Middle frontal gyrus (tissue), 1 donor: ENCODE data around the gene MBD5.

ENCODE experiments used
- DNase-seq: peaks from one replicate; pipeline ENCODE4 v3.0.0-alpha.2; 2015; ENCODE audit warnings: low spot score; ENCODE audit errors: extremely low spot score

The MBD5 gene

DNA sequence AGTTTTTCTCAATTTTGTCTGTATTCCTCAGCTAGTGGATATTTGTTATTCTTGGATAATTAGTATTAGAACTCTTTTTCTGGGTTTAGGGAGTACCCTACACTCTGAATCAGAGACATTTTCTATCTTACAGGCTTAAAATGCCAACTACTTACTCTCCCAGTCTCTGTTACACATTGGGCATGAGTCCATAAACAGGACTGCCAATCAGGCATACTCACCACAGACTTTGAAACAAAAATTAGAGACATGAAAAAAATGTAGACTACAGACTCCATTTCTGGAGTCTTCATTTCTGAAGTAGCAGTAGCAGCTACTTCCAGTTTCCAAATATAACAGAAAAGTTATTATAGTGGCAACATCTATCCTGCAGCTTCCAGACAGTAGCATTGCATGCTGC, 279.7 kb downstream of the MBD5 start:
- DNase-seq = no peak

DNA sequence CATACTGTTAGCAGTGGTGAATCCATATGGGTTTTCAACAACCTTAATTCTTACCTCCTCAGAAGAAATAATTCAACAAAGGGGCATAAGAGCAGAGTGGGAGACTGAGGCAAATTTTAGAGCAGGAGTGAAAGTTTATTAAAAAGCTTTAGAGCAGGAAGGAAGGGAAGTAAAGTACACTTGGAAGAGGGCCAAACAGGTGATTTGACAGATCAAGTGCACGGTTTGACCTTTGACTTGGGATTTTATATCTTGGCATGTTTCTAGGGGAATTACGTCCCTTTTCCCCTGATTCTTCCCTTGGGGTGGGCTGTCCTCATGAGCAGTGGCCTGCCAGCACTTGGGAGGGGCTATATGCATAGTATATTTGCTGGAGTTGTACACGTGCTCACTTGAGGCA, 280.5 kb downstream of the MBD5 start:
- DNase-seq = no peak

DNA sequence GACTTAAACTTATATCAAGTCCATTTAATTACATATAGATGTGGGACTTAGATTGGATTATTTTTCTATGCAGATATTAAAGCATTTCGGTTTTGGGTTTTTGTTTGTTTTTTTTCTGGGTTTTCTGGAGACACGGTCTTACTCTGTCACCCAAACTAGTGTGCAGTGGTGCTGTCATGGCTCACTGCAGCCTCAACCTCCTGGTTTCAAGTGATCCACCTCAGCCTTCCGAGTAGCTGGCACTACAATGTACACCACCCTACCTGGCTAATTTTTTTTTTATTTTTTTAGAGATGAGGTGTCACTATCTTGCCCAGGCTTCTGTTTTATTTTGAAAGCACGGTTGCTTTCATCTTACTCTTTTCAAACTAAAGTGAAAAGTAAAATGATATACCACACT, 281.6 kb downstream of the MBD5 start:
- DNase-seq = no peak

DNA sequence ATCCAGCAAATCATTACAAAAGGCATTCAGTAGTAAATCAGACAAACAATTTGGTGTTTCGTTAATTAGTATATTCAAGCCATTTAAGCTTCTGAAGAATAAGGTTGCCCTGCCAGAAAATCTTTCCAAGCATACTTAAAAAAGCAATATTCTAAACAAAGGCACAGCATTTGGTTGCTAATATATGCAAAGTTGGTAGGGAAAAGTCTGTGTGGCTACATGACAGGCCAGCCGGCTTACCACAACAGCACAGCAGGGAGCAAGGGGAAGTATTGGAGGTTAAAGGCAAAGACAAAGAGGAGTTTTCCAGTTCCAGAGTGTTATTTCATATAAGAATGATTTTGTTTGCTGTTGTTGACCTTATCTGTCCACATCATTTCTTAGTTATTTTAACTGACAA, 282.3 kb downstream of the MBD5 start:
- no peak for DNase-seq

DNA sequence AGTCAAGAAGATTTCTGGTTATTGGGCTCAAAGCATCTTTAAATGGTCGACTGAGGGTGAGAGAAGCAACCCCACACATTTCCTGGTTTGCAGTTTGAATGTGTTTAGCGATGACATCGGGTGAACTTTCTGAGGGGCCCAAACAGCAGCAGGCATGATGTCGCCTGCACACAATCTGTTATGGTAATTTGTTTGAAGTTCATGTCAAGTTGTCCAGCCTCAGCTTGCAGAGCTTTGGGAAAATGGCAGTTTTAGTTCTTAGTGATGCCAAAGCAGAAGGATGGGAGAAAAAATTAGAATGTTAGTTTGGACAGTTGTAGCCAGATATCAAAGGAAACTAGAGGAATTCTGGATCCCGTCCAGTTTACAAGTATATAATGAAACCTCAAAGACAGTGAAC, 284.6 kb downstream of the MBD5 start:
- no peak for DNase-seq

DNA sequence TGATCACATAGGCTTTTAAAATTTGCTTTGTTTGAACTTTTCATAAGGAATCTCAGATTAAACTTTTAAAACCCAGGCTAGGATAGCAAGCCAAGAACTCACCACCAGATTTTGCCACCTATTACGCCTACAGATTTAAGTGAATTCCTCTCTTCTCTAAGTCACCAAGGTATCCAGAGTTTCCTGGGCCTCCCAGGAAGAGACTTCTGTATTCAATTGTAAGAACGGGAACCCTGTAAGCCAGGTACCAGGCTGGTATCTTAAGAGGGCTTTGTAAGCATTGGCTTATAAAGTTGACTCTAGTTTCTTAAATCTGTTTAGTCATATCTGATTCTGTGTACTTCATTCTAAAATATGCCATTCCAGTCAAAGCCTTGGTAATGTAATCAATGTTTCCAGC, 285.1 kb downstream of the MBD5 start:
- no peak for DNase-seq

DNA sequence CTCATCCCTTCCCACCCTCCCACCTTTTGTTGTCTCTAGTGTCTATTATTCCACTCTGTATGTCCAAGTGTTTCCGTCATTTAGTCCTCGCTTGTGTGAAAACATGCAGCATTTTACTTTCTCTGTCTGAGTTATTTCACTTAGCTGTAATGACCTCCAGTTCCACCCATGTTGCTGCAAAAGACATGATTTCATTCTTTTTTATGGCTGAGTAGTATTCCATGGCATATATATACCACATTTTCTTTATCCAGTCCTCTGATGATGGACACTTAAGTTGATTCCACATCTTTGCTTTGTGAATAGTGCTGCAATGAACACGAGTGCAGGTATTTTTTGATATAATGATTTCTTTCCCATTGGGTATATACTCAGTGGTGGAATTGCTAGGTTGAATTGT, 296.7 kb downstream of the MBD5 start:
- DNase-seq = no peak

DNA sequence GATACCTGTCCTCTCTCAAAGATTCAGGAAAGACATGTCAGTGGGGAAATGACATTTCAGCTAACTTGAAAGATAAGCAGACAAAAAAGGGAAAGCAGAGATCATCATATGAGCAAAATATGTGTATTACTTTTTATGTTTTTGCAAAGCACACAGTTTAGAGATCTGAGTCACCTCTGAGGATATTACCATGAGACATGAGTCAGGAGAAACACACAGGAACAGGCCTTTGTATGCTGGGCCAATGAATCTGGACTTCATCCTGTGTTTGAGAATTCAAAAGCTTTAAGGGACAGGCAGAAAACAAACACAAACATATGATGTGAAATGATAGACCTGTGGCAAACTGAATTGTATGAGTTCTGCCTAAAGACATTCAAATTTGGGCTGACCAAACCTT, 317.6 kb downstream of the MBD5 start:
- no peak for DNase-seq

DNA sequence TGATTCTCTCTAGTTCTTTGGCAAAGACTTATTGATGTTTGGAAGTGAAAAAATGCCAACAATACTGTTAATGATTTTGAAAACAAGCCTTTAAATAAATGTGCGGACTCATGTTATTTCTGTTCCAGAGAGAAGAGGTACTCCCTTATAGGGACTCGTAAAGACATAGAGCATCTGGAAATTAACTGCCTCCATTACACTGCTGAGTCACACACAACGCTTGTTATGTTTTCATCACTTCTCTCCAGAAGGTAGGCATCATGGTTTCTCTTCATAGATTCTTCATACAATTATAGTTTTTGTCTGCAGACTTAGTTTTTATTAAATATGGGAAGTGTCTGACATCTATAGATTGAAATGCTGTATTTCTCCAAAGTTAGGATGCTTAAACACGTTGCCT, 321.2 kb downstream of the MBD5 start:
- no peak for DNase-seq

DNA sequence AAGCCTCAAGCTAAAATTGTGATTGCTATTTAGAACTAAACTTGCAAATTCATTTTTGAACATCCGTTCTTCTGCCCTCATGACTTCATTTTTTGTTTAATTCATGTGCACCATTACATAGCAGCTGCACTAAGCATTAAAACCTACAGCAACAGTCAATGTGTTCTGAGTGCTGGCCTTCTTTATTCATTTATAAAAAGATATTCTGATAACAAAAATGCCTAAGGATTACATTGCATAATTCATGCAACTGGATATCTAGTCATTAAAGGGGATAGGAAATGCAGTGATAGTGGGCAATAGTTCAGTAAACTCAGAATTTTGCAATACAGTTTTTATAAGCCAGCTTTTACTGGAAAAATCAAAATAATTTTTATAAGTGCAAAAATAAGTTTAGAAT, 329.3 kb downstream of the MBD5 start:
- no peak for DNase-seq

DNA sequence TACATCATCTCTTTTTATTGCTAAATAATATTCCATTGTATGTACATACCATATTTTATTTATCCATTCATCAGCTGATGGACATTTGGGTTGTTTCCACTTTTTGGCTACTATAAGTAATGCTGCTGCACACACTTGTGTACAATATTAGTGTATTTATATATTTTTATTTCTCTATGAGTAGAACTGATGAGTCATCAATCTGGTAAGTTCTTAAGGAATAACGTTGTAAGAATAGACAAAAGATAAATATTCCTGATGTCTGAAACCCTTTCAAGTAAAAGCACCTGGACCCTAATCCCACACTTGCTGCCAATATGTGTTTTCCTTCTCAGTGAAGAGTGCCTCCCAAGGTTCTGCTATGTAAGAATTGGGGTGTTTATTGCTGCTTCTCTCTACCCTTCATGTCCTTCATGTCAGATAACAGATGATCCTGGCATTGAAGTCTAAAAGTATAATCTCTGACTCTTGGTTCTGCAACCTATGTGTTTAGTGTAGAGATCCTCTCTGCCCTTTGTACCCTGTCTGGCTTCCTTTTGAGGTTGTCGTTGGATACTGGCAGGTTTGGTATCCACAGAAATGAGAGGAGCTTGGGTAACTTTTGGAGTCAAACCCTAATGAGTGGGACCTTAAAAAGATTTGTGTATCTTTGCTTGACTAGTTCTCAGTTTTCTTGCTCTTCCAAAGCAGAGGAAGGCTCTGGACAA, 330.7 kb downstream of the MBD5 start:
- DNase-seq = no peak

DNA sequence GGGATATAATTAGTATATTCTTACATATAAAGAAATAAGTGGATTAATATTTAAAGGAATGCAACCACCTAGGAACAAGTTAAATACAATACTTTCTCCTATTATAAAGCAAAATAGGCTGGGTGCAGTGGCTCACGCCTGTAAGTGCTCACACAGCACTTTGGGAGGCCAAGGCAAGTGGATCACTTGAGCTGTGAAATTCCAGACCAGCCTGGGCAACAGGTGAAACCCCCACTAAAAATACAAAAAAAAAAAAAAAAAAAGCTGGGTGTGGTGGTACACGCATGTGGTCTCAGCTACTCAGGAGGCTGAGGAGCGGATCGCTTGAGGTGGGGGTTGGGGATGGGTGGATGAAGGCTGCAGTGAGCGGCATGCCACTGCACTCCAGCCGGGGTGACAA, 337.5 kb downstream of the MBD5 start:
- DNase-seq = no peak

DNA sequence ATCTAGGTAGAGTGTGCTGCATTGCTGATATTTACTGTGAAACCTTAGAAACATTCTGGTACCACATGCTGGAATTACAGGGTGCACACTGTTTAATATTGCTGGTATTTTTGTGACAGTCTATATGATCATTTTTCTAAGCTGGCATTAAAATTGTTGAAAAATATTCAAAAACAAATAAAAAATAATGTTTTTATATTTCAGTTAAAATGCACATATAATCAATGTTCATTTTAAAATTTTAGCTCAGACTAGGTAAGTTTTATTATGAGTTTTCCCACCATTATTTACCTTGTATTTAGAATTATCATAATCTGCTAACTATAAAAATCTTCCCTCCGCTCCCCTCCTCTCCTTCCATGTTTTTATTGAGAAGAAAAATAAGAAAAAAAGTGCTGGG, 339.8 kb downstream of the MBD5 start:
- DNase-seq = no peak

DNA sequence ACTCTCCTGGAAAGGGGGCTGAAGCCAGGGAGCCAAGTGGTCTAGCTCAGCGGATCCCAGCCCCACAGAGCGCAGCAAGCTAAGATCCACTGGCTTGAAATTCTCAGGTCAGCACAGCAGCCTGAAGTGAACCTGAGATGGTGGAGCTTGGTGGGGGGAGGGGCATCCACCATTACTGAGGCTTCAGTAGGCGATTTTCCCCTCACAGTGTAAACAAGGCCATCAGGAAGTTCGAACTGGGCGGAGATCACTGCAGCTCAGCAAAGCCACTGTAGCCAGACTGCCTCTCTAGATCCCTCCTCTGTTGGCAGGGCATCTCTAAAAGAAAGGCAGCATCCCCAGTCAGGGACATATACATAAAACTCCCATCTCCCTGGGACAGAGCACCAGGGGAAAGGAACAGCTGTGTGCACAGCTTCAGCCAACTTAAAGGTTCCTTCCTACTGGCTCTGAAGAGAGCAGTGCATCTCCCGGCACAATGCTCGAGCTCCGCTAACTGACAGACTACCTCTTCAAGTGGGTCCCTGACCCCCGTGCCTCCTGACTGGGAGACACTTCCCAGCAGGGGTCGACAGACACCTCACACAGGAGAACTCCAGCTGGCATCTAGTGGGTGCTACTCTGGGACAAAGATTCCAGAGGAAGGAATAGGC, 341.4 kb downstream of the MBD5 start:
- DNase-seq = no peak

DNA sequence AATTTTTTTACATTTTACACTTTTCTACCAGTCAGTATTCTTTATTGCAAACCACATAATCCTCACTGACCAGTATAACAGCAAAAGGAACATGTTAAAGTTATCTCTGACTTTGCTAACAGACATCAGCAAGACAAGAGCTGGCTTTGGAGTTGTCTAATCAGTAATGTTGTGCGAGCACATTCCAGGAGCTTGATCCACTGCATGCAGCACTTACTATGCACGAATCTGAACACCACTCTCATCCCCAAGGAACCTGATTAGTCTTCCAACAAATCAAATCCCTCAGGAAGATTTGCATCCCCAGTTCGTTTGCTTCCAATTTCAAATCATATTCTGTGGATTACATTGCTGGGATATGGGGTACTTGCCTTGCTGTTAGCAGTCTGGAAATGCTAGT, 354.3 kb downstream of the MBD5 start:
- no peak for DNase-seq

DNA sequence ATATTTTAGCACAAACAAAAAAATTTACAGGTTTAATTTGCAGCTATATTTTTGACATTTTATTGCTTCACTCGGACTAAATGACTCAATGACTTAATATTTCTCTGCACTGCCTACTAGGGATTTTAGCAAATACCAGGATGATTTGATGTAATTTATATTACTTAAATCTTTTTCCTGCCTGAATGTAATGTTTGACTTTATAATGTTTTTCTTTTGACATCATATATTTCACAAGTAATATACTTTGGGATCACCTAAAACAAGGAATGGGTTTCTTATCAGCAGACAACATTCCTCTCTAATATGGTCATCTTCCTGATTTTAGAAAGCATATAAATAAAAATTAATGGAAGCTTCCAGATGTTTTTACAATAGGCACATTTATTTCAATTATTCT, 370.4 kb downstream of the MBD5 start:
- no peak for DNase-seq

DNA sequence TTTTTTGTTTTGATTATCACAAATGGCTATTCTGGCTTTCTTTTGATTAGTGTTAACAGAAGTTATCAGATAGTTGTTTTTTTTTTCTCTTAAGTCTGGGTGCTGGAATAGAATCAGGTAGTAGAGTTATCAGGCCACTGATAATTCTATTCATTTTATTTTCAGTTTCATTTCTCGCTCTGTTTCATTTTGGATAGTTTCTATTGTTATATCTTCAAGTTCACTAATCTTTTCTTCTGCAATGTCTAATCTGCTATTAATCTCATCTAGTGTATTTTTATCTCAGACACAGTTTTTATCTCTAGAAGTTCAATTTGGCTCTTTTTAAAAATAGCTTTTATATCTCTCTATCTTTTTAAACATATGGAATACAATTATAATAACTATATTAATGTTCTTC, 381.9 kb downstream of the MBD5 start:
- DNase-seq = no peak

DNA sequence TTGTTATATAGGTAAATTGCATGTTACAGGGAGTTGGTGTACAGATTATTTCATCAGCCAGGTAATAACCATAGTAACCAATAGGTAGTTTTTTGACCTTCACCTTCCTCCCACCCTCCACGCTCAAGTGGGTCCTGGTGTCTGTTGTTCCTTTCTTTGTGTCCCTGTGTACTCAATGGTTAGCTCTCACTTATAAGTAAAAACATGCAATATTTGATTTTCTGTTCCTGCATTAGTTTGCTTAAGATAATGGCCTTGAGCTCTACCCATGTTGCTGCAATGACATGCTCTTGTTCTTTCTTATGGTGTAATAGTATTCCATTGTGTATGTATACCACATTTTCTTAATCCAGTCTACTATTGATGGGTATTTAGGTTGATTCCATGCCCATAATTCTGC, 390.0 kb downstream of the MBD5 start:
- DNase-seq = no peak

DNA sequence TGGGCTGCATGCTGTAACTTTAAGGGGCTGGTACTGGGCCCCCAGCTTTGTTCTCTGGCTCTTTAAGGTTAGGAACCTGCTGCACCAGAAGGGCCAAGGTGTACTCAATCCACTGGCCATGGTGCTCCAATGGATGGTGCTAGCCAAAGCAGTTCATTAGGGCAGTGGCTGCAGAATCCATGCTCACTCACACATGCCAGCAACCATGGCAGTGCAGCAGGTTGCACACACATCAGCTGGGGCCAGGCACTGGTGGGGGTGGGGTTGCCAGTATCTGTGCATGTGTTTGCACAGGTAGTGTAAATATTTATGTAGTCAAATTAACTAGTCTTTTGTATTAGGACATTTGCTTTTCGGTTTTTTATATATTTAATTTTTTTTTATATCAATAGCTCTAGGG, 395.4 kb downstream of the MBD5 start:
- no peak for DNase-seq

DNA sequence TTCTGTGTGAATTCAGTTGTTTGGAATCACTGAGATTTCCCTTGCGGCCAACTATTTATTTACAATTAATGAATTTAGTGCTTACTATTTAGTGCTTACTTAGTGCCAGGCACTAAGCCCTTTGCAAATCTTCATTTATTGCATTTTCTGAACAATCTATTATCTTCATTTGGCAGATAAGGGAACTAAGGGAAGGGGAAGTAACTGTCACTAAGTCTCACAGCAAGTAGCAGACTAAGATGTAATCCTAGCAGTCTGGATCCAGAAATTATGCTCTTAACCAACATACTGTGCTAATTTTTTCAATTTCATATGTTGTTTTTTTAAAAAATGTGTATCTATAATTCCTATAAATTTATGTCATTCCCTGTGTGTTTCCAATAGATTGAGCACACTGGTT, 409.2 kb downstream of the MBD5 start:
- no peak for DNase-seq

DNA sequence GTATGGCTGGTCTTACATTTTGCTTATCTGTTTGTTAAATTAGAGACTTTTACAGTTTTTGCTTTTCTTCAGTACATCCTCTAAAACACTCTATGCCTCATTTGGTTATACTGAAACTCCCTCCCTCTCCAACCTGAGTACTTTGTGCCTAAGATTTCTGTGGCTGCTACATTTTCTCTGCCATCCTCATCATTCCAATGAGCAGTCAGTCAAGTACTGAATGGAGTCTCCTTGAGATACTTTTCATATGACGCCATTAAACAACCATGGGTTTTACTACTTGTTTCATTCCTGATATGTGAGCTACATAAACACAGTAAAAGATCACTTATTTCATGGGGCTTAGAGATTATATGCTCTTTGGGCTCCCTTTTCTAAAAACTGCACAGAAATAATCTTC, 427.0 kb downstream of the MBD5 start:
- no peak for DNase-seq

DNA sequence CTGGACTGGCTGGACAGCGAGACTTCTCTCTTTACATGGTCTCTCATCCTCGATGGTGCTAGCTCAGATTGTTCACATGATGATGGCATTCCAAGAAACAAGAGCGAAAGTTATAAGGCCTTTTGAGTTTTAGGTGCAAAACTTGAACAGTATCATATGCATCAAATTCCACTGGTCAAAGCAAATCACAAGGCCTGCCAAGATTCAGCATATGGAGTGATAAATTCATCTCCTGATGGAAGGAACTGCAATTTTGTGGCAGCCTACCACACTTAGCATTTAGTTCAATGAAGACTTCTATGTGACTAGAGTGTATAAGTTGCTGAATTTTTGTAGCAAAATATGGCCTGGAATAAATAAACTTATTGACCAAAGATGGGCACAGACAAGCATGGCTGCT, 429.6 kb downstream of the MBD5 start:
- no peak for DNase-seq

DNA sequence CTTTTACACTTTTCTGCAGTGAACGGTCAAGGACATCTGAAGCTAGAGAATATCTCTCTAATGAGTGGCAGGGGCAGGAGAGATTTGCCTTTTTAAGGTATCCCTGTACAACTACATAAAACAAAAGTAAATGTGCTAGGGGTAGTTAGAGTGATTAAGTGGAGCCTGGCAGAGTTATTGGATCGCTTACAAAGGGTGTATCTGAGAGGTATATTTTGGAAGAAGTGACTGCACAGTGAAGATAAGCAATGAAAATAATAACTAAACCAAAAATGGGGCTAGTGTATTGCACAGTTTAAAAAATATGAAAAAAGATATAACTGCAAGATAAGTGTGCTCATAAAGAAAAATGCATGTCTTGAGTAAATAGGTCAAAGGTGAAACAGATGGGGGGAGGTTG, 430.2 kb downstream of the MBD5 start:
- no peak for DNase-seq

DNA sequence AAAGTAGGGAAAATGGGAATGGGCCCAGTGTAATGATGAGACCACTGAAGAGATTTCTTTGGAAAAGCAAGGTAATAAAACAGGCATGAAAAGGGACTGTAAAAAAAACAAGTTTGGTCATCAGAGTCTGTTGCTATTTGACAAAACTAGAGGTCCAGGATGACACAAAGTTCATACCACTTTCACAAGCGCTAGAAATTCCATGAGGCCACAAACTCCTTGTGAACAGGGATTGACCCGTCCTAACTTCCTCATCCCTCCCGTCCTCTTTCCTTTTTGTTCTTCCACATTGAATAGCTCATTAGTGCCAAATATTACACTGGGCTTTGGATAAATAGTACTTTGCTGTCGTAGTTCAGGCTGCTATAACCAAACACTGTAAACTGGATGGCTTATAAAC, 434.9 kb downstream of the MBD5 start:
- no peak for DNase-seq
